GM21576 (cell line): ENCODE results near the gene TGFBR2.
"Not testable (repeated sequence)": the region's sequence is repeated elsewhere in the genome, so short reads cannot be mapped to it uniquely, and the experiment has no call there.

Experiments
- ATAC-seq: cut with Tn5 transposase; IDR thresholded peaks from one replicate; pipeline ENCODE4 v1.9.1; 2021; ENCODE audit warnings: mild to moderate bottlenecking, moderate library complexity; ENCODE audit not compliant: unreplicated experiment

TGFBR2 gene

GRCh38 chr3:30654269-30654668, 47.9 kb downstream of the TGFBR2 start:
- no peak for ATAC-seq

- peak; percentile 35 for ATAC-seq
Observed at GRCh38 chr3:30655187-30655812, 48.9 kb downstream of the TGFBR2 start.

GRCh38 chr3:30656624-30657141, 50.3 kb downstream of the TGFBR2 start:
- no peak for ATAC-seq

GRCh38 chr3:30657914-30658313, 51.5 kb downstream of the TGFBR2 start:
- ATAC-seq: peak; percentile 24

- peak; percentile 89 for ATAC-seq
Observed at GRCh38 chr3:30658328-30659052, 52.1 kb downstream of the TGFBR2 start.

- no peak for ATAC-seq
Observed at GRCh38 chr3:30659270-30660130, 53.1 kb downstream of the TGFBR2 start.

GRCh38 chr3:30660136-30660535, 53.7 kb downstream of the TGFBR2 start:
- ATAC-seq: no peak

- no peak for ATAC-seq
Observed at GRCh38 chr3:30660656-30661055, 54.3 kb downstream of the TGFBR2 start.

GRCh38 chr3:30661098-30661873, 54.9 kb downstream of the TGFBR2 start:
- no peak for ATAC-seq

GRCh38 chr3:30662836-30663235, 56.4 kb downstream of the TGFBR2 start:
- ATAC-seq: no peak

GRCh38 chr3:30663533-30664241, 57.3 kb downstream of the TGFBR2 start:
- ATAC-seq: no peak

GRCh38 chr3:30664459-30664858, 58.1 kb downstream of the TGFBR2 start:
- no peak for ATAC-seq

GRCh38 chr3:30664884-30665283, 58.5 kb downstream of the TGFBR2 start:
- no peak for ATAC-seq

GRCh38 chr3:30665539-30665938, 59.1 kb downstream of the TGFBR2 start:
- no peak for ATAC-seq

- no peak for ATAC-seq
Observed at GRCh38 chr3:30666572-30667279, 60.3 kb downstream of the TGFBR2 start.

- ATAC-seq: no peak
Observed at GRCh38 chr3:30667280-30667651, 60.9 kb downstream of the TGFBR2 start.

- ATAC-seq: no peak
Observed at GRCh38 chr3:30668051-30668609, 61.7 kb downstream of the TGFBR2 start.

GRCh38 chr3:30669360-30669934, 63.0 kb downstream of the TGFBR2 start:
- not testable (repeated sequence) for ATAC-seq

- no peak for ATAC-seq
Observed at GRCh38 chr3:30670292-30670691, 63.9 kb downstream of the TGFBR2 start.
